K562 (cell line): ENCODE measurements around the gene ZBED4. TPM values are rescaled to one million over a fixed set of nuclear protein-coding genes. Genes with fewer than 3 reads are reported as not detected.

Experiments
- ATAC-seq: fragments of 200-7000 bp; cut with Tn5 transposase; 3 replicates; pipeline ENCODE4 v1.9.1; 2020; ENCODE audit warnings: moderate library complexity
- BruUV-seq: library from RNA; stranded (reverse); fragments of 400-500 nt; replicated peaks from 2 replicates; lab custom pipeline; 2021; lab: Mats Ljungman, UMichigan
- CTCF ChIA-PET: fragments of 300-600 bp; formaldehyde crosslinking; extraction: SDS; loops from one replicate; lab custom pipeline; 2021; ENCODE audit warnings: low intra/inter-chr PET ratio; lab: Yijun Ruan, JAX
- POLR2A ChIA-PET: fragments of 300-600, 350-650 bp; sonication (Branson Sonifier 250); formaldehyde crosslinking; extraction: SDS; loops from one replicate; lab custom pipeline; 2021; ENCODE audit warnings: antibody characterized with exemption, inconsistent platforms; lab: Yijun Ruan, JAX
- DNase-seq, 4 experiments: peaks; one replicate each; pipeline versions ENCODE4 v3.0.0 to v3.0.0-alpha.2; 2011 to 2018; ENCODE audit warnings: low spot score in 3 of 4, mixed read lengths in 3 of 4; ENCODE audit errors: extremely low read depth in 1 of 4
- FAIRE-seq: peaks from 2 replicates; lab custom pipeline; 2011; peaks lifted over from hg19 to GRCh38; lab: Jason Lieb, UNC
- H2AFZ ChIP-seq: 2 replicates; pipeline ENCODE4 v1.6.0; 2011; ENCODE audit warnings: low read depth, low read length, control low read depth, inconsistent platforms
- H3K27ac ChIP-seq: fragments of 200-600 bp; 3 replicates; pipeline ENCODE4 v1.8.0; 2011; ENCODE audit warnings: low read depth, mild to moderate bottlenecking, control low read depth, inconsistent platforms, low read length, moderate library complexity, mixed read lengths; ENCODE audit errors: extremely low read depth
- H3K27me3 ChIP-seq, 2 experiments: fragments of 300-600 bp in 1 of 2; 2 replicates in 1 of 2; 3 replicates in 1 of 2; pipeline versions ENCODE4 v1.6.0 to v1.8.0; 2011; ENCODE audit warnings: inconsistent platforms in 2 of 2, low read length in 2 of 2, mild to moderate bottlenecking in 1 of 2, mixed read lengths in 1 of 2, moderate library complexity in 1 of 2; ENCODE audit not compliant: control insufficient read depth in 2 of 2, insufficient read depth in 2 of 2
- H3K36me3 ChIP-seq: fragments of 300-600 bp; 3 replicates; pipeline ENCODE4 v1.8.0; 2011; ENCODE audit warnings: mild to moderate bottlenecking, low read length, inconsistent platforms; ENCODE audit not compliant: control insufficient read depth, insufficient read depth
- H3K4me1 ChIP-seq, 2 experiments: fragments of 200-600 bp in 1 of 2; replicated peaks in 1 of 2; 2 replicates in 1 of 2; 3 replicates in 1 of 2; pipeline versions ENCODE4 v1.5.1 to v1.8.0; 2011; ENCODE audit warnings: inconsistent platforms in 2 of 2, low read length in 2 of 2, mild to moderate bottlenecking in 1 of 2, mixed read lengths in 1 of 2, moderate library complexity in 1 of 2; ENCODE audit not compliant: control insufficient read depth in 2 of 2, insufficient read depth in 2 of 2
- H3K4me2 ChIP-seq: 2 replicates; pipeline ENCODE4 v1.6.1; 2011; ENCODE audit warnings: low read length, control low read depth, inconsistent platforms, mixed read lengths; ENCODE audit not compliant: insufficient read depth
- H3K4me3 ChIP-seq: fragments of 200-600 bp; sonication (generic), shearing (Covaris generic); 2 replicates; pipeline ENCODE4 v1.5.1; 2016; ENCODE audit warnings: control low read depth, inconsistent platforms
- H3K79me2 ChIP-seq: fragments of 200-600 bp; 3 replicates; pipeline ENCODE4 v1.8.0; 2011; ENCODE audit warnings: low read length, inconsistent platforms; ENCODE audit not compliant: control insufficient read depth, insufficient read depth
- H3K9ac ChIP-seq, 2 experiments: 2 replicates each; pipeline versions ENCODE4 v1.6.0 to v1.6.1; 2011; ENCODE audit warnings: low read depth in 2 of 2, low read length in 2 of 2, control low read depth in 1 of 2, inconsistent platforms in 1 of 2, mild to moderate bottlenecking in 1 of 2, mixed read lengths in 1 of 2; ENCODE audit not compliant: insufficient read depth in 1 of 2
- H3K9me1 ChIP-seq: one replicate; pipeline ENCODE4 v1.6.0; 2011; ENCODE audit warnings: inconsistent platforms, mild to moderate bottlenecking, low read length, moderate library complexity; ENCODE audit not compliant: control insufficient read depth, insufficient read depth
- H3K9me3 ChIP-seq: replicated peaks from 2 replicates; pipeline ENCODE4 v1.5.1; 2011; ENCODE audit warnings: low read depth, low read length, inconsistent platforms; ENCODE audit not compliant: control insufficient read depth, insufficient read depth
- H4K20me1 ChIP-seq: replicated peaks from 2 replicates; pipeline ENCODE4 v1.6.1; 2011; ENCODE audit warnings: low read length, inconsistent platforms, mixed read lengths; ENCODE audit not compliant: control insufficient read depth, insufficient read depth
- HEY1 ChIP-seq: fragments of 250-450 bp; sonication (Bioruptor Pico); IDR thresholded peaks from 2 replicates; pipeline ENCODE4 v1.5.0; 2020; ENCODE audit warnings: mild to moderate bottlenecking, moderate library complexity, borderline replicate concordance
- HNRNPK ChIP-seq: fragments of 200-400 bp; formaldehyde crosslinking; IDR thresholded peaks from one replicate; pipeline ENCODE4 v1.6.1; 2018; ENCODE audit warnings: mild to moderate bottlenecking, low read depth, low read length; ENCODE audit not compliant: poor library complexity, severe bottlenecking
- MAZ ChIP-seq, 2 experiments: fragments of 450-650 bp in 1 of 2; sonication (generic) in 1 of 2; formaldehyde crosslinking; IDR thresholded peaks in 1 of 2; conservative IDR thresholded peaks in 1 of 2; 2 replicates each; pipeline versions ENCODE4 v1.4.0 to v1.5.0; 2020; ENCODE audit warnings: mild to moderate bottlenecking in 1 of 2, missing genetic modification reagents in 1 of 2
- NFATC3 ChIP-seq: fragments of 450-650 bp; IDR thresholded peaks from 2 replicates; pipeline ENCODE4 v1.6.1; 2017; ENCODE audit warnings: mild to moderate bottlenecking
- POLR2G ChIP-seq: fragments of 200-400 bp; formaldehyde crosslinking; IDR thresholded peaks from 2 replicates; pipeline ENCODE4 v1.6.1; 2017; ENCODE audit warnings: low read depth, mild to moderate bottlenecking, antibody characterized with exemption, low read length, moderate library complexity
- RBM17 ChIP-seq: fragments of 200-400 bp; formaldehyde crosslinking; IDR thresholded peaks from 2 replicates; pipeline ENCODE4 v1.6.1; 2017; ENCODE audit warnings: low read depth, mild to moderate bottlenecking, low read length, borderline replicate concordance
- SNRNP70 ChIP-seq: fragments of 200-400 bp; formaldehyde crosslinking; optimal IDR thresholded peaks from 2 replicates; pipeline ENCODE3; 2017; ENCODE audit warnings: low read depth, low read length
- WGBS: fragments of 100-300 bp; shearing (Covaris generic); methylation state at CpG from one replicate; pipeline ENCODE4 v1.1.6; 2016; ENCODE audit warnings: low coverage, mixed read lengths; ENCODE audit not compliant: insufficient coverage; ENCODE audit errors: missing lambda C conversion rate; 5-methylcytosine and 5-hydroxymethylcytosine counted together
- in situ Hi-C: fragments of 300-500 bp; cut with MboI; formaldehyde crosslinking; loops from 4 replicates; pipeline ENCODE4 v1.15.0; 2018; ENCODE audit warnings: inconsistent platforms, mixed read lengths
- intact Hi-C: fragments of 100-400 bp; cut with micrococcal nuclease; formaldehyde crosslinking; loops from 2 replicates; pipeline ENCODE4 v1.14.2; 2022
- polyA plus RNA-seq, 8 experiments: library from polyadenylated mRNA; depleted of rRNA in 4 of 8; stranded (reverse) in 5 of 8; unstranded in 3 of 8; fragments of >200 nt; fragmentation: Nextera tagmentation in 2 of 8; fragmentation: Illumina TruSeq in 1 of 8; extraction: Ambion mirVana in 2 of 8; extraction: Trizol in 1 of 8; gene quantifications; 2 replicates each; pipeline versions ENCODE4 v1.2.1 to v1.2.3, GENCODE V29; 2011 to 2014; ENCODE audit warnings: inconsistent platforms in 1 of 8, missing spikeins in 1 of 8
- total RNA-seq, 7 experiments: library from RNA; depleted of rRNA in 6 of 7; stranded (reverse); fragments of >200 nt in 6 of 7; fragmentation: Illumina TruSeq in 2 of 7; extraction: Trizol in 2 of 7; gene quantifications; 2 replicates each; pipeline versions ENCODE4 v1.2.1 to v1.2.3, GENCODE V29; 2011 to 2021; ENCODE audit warnings: low replicate concordance in 1 of 7
- TF ChIP-seq, protein P1 (sequence below), 2 experiments: fragments of 450-650 bp; IDR thresholded peaks; 2 replicates each; pipeline ENCODE4 v1.6.1; 2016
- TF ChIP-seq, protein P2 (sequence below): fragments of 450-650 bp; IDR thresholded peaks from 2 replicates; pipeline ENCODE4 v1.6.1; 2014; ENCODE audit warnings: low read depth, mild to moderate bottlenecking, moderate library complexity, borderline replicate concordance

ZBED4 gene
- total and polyA plus RNA-seq, 9 of the 15 experiments (the other 6 are each of a cell fraction or from before 2014, with no cell fraction given), result 1.5 to 16.8 (median 7.4) TPM

DNA sequence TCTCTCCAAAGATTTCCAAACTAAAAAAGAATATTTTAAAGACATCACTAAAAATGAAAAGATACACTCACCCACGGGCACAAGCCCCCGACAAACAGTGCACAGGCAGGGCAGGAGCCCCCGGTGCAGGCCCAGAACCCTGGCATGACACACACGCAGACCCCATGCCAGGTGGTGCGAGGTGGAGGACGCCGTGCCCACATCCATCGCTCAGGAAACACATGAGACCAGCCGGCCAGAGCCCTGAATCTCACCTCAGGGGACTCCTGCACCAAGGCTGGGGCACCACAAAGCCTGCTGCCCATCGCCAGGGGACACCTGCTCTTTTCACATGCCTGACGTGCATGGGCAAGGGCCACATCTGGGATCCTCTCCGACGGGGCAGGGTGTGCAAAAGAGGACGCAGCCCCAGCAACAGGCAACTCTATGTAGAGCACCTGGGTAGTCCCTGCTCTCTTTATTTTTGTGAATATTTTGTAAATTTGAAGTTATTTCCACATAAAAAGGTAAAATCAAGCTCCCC lies 39.4 kb upstream of the ZBED4 start:
- peaks cover 6 to 19% of the 10 kb centered on the region in 2 experiments; a peak in 4 of 5 replicates for H3K4me1 ChIP-seq
- TF ChIP-seq HEY1 (CRISPR knock-in tag), result no peak
- no peak for TF ChIP-seq NFATC3
- no peak for TF ChIP-seq MAZ (CRISPR knock-in tag; conservative IDR thresholded peaks at IDR 0.05 in 1 of 2, IDR thresholded peaks at IDR 0.05 in 1 of 2)
- TF ChIP-seq POLR2G, result peak; percentile 30; the same call in 1 of the 2 replicates
- 91% methylated on average over 12 of the region's 14 CpGs for whole genome bisulfite sequencing

DNA sequence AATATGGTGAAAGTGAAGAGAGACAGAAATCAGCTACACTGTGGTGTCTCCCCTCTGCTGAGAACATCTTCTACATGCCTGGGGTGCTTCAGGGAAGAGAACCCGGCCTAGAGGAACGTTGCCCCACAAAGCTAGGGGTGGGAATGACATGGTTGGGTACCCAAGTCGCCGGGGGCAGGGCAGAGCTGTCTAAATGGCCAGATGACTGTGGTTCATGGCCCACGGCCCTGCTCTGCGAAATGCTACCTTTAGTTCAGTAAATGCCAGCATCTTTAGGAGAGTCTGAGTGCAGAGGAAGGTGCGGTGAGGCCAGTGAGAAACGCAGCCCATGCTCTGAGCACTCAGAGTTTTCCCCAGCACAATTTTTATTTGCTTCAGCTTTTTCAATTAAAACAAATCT lies 38.8 kb upstream of the ZBED4 start:
- H3K9me1 ChIP-seq, result peaks cover 4% of the 10 kb centered on the region
- in situ Hi-C loops (no loop called here), intact Hi-C loops (no loop called here)
- peaks cover 2 to 19% of the 10 kb centered on the region in 2 experiments; a peak in 3 of 5 replicates for H3K4me1 ChIP-seq
- FAIRE-seq (no peak), DNase-seq (no peak), ATAC-seq (no peak)
- H3K9me3 ChIP-seq, result no peaks in the 10 kb centered on the region
- no peaks in the 10 kb centered on the region; the same call in 1 of the 2 replicates for H4K20me1 ChIP-seq
- no peak overlapping the region for H2AFZ ChIP-seq
- no peak overlapping the region for H3K4me3 ChIP-seq
- no peak overlapping the region for H3K4me2 ChIP-seq
- WGBS, result 89% methylated on average over 8 of the region's 8 CpGs
- H3K36me3 ChIP-seq, result peaks cover 30% of the 10 kb centered on the region; the same call in 1 of the 3 replicates
- H3K27me3 ChIP-seq, result no peaks in the 10 kb centered on the region
- peaks cover 86% of the 10 kb centered on the region for H3K79me2 ChIP-seq
- H3K27ac ChIP-seq, result no peak overlapping the region
- POLR2A ChIA-PET, result interaction anchor here (0.7 to 1.3 kb wide), 3 partner anchors 11 to 624 kb away, joined by 3 read pairs; no protein-coding TSS in a partner anchor
- CTCF ChIA-PET, result no interaction called here
- no peak overlapping the region for H3K9ac ChIP-seq
- BruUV-seq, result no TSS peak
- TF ChIP-seq HNRNPK, result no peak
- TF ChIP-seq, protein P1, sequence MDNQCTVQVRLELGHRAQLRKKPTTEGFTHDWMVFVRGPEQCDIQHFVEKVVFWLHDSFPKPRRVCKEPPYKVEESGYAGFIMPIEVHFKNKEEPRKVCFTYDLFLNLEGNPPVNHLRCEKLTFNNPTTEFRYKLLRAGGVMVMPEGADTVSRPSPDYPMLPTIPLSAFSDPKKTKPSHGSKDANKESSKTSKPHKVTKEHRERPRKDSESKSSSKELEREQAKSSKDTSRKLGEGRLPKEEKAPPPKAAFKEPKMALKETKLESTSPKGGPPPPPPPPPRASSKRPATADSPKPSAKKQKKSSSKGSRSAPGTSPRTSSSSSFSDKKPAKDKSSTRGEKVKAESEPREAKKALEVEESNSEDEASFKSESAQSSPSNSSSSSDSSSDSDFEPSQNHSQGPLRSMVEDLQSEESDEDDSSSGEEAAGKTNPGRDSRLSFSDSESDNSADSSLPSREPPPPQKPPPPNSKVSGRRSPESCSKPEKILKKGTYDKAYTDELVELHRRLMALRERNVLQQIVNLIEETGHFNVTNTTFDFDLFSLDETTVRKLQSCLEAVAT (IDR thresholded peaks at IDR 0.05), result no peak
- TF ChIP-seq RBM17, result no peak
- TF ChIP-seq SNRNP70, result no peak
- TF ChIP-seq, protein P2, sequence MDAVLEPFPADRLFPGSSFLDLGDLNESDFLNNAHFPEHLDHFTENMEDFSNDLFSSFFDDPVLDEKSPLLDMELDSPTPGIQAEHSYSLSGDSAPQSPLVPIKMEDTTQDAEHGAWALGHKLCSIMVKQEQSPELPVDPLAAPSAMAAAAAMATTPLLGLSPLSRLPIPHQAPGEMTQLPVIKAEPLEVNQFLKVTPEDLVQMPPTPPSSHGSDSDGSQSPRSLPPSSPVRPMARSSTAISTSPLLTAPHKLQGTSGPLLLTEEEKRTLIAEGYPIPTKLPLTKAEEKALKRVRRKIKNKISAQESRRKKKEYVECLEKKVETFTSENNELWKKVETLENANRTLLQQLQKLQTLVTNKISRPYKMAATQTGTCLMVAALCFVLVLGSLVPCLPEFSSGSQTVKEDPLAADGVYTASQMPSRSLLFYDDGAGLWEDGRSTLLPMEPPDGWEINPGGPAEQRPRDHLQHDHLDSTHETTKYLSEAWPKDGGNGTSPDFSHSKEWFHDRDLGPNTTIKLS, result no peak

More for the DNA sequence above, 39.4 kb upstream of the ZBED4 start:
- no peak overlapping the region for H3K4me2 ChIP-seq
- in situ Hi-C loops, result no loop called here
- no peak overlapping the region for H3K4me3 ChIP-seq
- peaks cover 29% of the 10 kb centered on the region; the same call in 1 of the 3 replicates for H3K36me3 ChIP-seq
- H3K27ac ChIP-seq, result no peak overlapping the region
- intact Hi-C loops, result no loop called here
- no peaks in the 10 kb centered on the region for H3K9me3 ChIP-seq
- no peaks in the 10 kb centered on the region; the same call in 1 of the 2 replicates for H4K20me1 ChIP-seq
- no peaks in the 10 kb centered on the region for H3K27me3 ChIP-seq
- CTCF ChIA-PET, result no interaction called here
- peaks cover 91% of the 10 kb centered on the region for H3K79me2 ChIP-seq
- DNase-seq, result no peak
- no TSS peak for BruUV-seq
- H3K9ac ChIP-seq, result no peak overlapping the region
- H3K9me1 ChIP-seq, result peaks cover 4% of the 10 kb centered on the region
- POLR2A ChIA-PET, result interaction anchor here (0.7 to 1.3 kb wide), 2 partner anchors 13 to 625 kb away, joined by 3 read pairs; no protein-coding TSS in a partner anchor
- no peak for FAIRE-seq
- H2AFZ ChIP-seq, result no peak overlapping the region
- ATAC-seq, result no peak
